NCI-H226 (cell line): ENCODE results near the gene INTS11.

ENCODE experiments used
- DNase-seq: peaks from one replicate; pipeline ENCODE4 v3.0.0-alpha.2; 2015

INTS11 gene

DNA sequence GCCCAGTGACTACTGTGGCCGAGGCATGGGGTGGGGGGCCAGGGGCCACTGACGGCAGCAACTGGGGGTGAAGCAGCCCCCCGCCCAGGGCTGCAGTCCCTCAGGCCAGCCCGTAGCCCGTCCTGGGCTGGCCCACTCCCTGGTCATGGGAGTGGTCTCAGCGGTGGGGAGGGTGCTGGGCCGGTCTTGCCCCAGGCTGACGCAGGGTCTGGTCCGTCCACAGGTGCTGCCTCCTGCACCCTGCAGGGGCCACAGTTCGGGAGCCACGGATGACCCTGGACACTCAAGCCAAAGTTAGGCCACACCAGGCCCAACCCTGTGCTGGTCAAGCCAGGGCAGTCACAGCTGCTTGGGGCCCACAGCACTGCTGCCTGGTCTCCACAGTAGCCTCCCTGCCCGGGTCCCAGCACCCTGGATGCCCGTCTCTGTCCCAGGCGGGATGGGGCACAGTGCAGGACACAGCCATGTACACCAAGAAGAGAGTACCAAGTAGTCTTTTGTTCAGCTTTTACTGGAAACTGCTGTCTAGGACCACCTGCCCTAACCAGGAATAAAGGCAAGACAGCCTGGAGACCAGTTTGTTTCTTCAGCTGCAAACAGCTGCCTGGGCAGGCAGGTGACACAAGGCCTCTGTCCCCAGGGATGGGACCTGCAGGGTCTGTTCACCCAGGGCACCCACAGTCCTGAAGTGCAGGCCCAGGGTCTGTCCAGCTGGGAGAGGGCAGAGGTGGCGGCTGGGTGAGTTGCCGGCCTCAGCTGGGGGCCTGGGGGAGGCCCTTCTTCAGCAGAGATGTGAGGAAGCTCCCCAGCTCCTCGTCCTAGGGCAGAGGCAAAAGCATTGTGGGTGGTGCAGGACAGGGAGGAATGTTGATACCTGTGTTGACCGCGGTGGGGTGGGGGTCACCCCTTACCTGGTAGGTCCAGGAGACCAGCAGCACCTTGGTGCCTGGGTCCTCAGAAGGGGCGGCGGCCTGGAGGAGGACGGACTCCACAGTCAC, 13.1 kb downstream of the INTS11 start:
- DNase-seq, result no peak

DNA sequence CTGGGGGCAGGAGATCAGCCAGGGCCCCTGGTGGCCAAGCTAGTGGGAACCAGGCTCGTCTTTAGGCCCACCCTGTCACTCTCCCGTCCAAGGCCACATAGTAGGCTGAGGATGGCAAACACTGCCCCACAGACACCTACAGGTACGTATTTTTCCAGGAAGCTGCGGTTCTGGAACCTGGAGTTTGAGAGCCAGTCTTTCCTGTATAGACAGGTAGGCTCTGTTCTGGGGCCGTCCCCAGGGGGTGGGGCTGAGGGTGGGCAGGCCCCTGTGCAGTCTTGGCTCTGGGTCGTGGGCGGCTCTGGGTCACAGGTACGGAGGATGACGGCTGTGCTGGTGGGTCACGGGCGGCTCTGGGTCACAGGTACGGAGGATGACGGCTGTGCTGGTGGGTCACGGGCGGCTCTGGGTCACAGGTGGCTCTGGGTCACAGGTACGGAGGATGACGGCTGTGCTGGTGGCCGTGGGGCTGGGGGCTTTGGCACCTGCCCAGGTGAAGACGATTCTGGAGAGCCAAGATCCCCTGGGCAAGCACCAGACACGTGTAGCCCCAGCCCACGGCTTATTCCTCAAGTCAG, 13.9 kb downstream of the INTS11 start:
- DNase-seq, result no peak

DNA sequence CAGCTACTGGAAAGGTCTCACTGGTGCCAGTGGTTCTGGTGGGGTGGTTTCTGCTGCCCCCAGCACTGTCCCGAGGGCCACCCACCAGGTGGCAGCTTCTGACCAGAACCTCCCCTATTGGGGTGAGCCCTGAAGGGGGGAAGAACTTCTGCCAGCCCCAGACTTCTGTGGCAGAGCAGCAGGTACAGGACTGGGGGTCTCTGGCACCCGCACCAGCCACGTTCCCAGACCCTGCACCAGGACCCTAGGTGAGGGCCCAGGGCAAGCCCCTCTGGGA, 14.4 kb downstream of the INTS11 start:
- DNase-seq, result no peak

- DNase-seq, result no peak
These were observed 15.0 kb downstream of the INTS11 start for GRCh38 chr1:1309251-1310108.

- DNase-seq, result no peak
These were observed 15.7 kb downstream of the INTS11 start for GRCh38 chr1:1308756-1309250.

DNA sequence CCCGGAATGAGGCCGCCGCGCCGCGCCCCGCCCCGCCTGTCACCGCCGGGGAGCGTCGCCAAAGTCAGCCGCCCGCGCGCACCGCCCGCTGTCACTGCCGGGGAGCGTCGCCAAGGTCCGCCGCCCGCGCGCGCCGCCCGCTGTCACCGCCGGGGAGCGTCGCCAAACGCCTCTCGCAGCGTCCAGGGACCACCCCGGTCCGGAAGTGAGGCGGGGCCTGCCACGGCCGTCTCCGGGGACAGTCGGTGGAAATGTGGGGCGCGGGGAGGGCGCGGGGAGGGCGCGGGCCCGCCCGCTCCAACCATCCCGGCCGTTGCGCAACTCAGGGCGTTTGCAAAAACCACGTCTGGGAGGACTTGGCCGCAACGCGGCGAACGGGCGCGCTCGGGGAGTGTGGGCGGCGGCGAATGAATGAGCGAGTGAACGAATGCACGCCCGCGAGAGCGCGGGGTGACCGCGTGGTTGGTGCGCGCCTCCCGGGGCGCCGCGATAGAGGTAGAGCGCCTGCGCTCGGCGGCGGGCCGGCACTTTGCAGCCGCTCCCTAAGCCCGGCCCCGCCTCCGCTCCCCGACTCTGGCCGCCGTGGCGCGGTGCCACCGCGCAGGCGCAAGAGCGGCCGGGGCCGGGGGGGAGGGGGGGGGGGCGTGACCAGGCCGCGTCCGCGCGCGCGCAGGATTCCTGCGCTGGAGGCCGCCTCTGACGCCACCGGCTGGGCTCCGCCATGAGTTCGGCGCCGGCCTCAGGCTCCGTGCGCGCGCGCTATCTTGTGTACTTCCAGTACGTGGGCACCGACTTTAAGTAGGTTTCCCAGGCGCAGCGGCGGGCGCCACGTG, 16.3 kb downstream of the INTS11 start, which contains the start of the genes ACAP3 and PUSL1:
ACAP3 (minus strand) TSS at position 8 of the 833 bp plus-strand sequence. CDS start 115 bp downstream, outside the sequence.
PUSL1 (plus strand) TSS at position 675 of the 833 bp plus-strand sequence; CDS start at position 722, 47 bp downstream.
- DNase-seq, result peak; percentile 94

DNA sequence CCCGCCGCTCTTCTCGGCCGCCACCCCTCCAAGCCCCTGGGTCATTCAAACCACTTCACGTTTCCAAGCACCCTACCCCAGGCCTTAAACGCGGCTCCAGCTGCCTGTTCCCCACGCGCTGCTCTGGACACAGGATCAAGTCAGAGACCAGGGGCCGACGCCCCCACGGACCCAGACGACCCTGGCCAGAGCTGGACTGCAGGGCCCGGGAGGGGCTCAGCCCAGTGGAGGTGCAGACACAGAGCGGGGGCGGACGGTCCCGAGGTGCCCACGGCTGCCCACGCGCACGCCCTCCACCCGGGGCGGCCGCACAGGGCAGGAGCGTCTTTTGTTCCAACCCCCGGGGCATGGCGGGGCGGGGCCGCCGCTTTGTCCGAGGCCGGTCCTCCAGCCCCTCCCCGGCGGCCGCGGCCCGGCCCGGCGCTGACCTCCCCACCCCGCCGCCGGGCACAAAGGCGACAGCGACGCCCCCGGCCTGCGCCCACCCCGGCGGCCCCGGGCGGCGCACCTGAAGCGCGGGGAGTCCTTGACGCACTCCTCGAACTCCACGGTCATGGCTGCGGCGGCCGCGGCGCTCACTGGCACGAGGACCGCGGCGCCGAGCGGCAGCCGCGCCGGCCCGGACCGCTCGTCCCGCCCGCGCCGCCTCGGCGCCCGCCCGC, 17.1 kb downstream of the INTS11 start:
- DNase-seq, result peak; percentile 27

DNA sequence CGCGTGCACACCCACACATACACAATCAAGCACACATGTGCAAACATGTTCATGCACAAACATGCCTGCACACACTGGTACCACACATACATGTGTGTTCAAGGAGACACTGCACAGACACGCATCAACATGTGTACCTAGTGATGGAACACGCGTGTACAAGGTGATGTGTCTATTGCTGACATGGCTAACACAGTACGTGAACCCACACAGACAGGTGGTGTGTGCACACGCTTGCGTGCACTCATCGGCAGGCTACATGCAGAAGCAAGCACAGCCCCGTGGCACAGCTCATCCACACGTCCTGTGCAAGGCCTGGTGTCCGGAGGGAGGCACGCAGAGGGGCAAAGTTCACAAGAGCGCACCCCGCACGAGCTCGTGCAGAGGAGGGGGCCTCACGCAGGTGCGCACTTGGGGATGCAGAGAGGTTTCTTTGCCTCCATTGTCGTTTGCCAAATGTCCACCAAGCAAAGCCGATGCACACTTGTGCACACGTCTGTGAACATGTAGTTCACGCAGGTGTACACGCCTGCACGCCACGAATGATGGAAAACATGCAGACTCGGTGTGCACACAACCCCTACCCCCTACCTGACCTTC, 17.7 kb downstream of the INTS11 start:
- DNase-seq, result no peak

GRCh38 chr1:1306070-1306660, 18.3 kb downstream of the INTS11 start:
- DNase-seq, result no peak

DNA sequence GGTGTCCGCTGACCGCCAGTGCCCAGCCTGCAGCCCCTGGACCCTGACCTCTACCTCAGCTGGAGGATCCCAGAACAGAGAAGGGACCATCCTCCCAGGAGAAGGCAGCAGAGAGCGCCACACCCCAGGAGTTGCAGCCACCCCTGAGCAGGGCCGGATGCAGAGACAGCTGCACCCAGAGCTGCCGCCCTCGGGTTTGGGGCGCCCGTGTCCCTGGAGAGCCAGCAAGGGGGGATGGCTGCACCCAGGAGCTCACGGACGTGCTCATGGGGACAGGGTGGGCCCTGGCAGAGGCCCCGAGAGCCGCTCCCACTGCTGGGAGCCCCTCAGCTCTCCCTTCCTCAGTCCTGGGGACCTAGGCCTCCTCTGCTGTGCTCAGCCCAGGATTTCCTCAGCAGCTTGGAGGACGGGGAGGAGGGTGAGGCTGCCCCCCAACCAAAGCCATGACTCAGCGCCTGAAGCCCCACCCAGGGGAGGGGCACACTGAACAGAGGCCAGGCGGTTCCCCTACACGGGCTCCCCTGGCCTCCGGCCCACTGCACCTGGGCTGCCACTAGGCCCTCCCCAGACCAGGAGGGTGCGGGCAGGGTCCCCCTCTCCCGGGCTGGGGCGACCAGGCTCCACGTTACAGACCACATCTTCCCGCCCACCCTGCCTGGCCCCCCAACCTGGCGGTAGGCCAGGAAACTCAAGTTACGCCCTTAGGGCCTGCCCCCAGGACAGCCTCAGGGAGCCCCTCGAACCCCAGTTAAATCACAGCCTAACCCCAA, 19.0 kb downstream of the INTS11 start:
- DNase-seq, result peak; percentile 82

- DNase-seq, result peak; percentile 76
These were observed 19.8 kb downstream of the INTS11 start for GRCh38 chr1:1304331-1305299.

DNA sequence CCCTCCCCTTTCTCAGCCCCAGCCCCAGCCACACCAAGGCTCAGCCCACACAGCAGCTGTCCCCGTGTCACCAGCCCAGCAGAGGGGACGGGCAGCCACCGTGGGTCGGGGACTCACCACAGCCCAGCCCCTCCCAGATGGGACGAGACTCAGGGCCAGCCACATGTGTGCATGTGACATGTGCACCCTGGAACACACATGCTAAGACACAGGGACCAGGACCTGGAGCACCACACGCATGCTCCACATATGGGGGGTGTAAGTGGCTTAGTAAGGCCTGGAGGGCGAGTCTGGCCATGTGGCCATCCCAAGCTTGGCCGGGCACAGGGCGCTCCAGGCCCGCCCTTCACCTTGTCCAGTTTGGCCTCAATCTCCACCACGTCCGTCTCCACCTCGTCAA, 20.7 kb downstream of the INTS11 start:
- DNase-seq, result no peak

- no peak for DNase-seq
These were observed 21.4 kb downstream of the INTS11 start for GRCh38 chr1:1302951-1303509.

- DNase-seq, result no peak
These were observed 22.4 kb downstream of the INTS11 start for GRCh38 chr1:1302006-1302430.

DNA sequence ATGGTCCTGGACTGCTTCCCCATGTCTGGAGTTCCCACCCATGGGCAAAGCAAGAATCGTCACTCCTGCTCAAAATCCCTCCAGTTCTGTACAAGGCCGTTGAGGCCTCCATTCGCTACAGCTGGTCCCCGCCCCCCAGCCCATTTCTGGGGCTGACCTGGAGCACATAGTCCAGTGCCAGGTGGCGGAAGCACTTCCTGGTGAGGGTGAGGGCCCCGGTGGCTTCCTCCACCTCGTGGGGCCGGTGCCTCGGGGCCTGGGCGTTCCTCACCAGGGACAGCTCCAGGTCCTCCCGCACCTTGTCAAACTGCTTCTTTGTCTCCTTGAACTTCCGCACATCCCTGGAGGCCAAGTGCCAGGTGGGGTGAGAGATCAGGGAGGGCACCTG, 24.1 kb downstream of the INTS11 start:
- no peak for DNase-seq

- no peak for DNase-seq
These were observed 24.6 kb downstream of the INTS11 start for GRCh38 chr1:1299686-1300351.

DNA sequence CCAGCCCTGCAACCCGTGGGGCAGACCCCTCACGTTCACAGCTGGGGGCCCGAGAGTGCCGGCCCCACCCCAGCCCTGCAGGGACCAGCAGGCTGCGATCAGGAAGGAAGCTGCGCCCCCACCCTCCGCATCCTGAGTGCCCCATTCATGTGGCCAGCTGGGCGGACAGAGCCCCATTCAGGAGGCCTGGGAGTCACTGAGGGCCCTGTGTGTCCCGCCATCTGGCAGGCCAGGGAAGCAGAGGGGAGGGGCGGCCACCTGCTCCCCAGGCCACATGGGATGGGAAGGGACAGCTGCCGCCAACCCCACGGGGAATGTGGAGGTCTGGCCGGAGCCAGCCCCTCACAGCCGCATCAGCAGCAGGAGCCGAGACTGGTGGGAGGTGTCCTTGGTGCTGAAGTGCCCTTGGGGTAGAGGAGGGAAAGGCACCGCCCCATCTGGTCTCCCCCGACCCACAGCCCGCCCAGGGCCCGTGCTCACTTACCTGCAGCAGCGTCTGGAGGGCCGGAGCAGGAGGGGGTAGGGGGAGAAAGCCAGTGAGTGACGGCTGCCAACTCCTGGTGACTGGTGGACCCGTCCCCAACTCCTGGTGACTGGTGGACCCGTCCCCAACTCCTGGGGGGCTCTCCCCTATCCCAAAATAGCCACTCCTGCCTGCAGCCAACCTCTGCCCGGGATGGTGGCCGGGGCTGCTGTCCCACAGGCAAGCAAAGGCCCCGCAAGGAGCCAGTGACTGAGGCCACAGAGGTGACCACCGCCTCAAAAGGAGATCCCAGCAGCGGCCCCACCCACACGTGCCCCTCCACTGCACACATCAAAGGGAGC, 25.4 kb downstream of the INTS11 start:
- no peak for DNase-seq
